ENCODE data around the gene DCAF11. TPM values are rescaled to one million over a fixed set of nuclear protein-coding genes. Genes with fewer than 3 reads are reported as not detected.
A peak's percentile ranks its signal among the peaks of the same experiment; 100 is the strongest.

DCAF11 gene
- total RNA-seq, 6 donors from 2014 or later, result 68.4 to 138 (median 95.0) TPM

DNA sequence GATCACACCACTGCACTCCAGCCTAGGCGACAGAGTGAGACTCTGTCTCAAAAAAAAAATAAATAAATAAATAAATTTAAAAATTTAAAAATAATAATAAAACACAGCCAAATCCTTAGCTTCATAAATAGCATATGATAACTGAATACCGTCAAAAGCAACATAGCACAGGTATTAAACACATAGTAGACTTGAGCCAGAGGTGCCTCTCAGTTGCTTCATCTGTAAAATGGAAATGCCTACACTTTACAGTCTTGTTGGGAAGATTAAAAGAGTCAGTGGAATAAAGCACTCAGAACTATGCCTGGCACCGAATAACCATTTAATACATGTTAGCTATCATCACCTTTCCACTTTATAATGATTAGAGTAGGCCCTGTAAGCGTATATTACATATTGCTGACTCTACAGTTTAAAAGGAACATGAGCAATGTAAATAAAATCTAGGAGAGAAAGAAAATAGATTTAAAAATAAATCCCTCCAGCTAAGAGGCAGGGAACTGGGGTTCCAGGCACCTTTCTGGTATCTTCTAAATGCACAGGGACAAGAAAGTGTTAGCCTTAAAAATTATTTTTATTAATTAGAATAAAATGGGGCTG, 7.8 kb upstream of the DCAF11 start:
- H3K4me1 ChIP-seq, result peaks cover 8 to 22% (median 12%) of the 10 kb centered on the region in 4 donors
- DNase-seq (no peak), ATAC-seq (ENCODE audit: low FRiP score in 2 of 2) (no peak)
- TF ChIP-seq, protein P1, sequence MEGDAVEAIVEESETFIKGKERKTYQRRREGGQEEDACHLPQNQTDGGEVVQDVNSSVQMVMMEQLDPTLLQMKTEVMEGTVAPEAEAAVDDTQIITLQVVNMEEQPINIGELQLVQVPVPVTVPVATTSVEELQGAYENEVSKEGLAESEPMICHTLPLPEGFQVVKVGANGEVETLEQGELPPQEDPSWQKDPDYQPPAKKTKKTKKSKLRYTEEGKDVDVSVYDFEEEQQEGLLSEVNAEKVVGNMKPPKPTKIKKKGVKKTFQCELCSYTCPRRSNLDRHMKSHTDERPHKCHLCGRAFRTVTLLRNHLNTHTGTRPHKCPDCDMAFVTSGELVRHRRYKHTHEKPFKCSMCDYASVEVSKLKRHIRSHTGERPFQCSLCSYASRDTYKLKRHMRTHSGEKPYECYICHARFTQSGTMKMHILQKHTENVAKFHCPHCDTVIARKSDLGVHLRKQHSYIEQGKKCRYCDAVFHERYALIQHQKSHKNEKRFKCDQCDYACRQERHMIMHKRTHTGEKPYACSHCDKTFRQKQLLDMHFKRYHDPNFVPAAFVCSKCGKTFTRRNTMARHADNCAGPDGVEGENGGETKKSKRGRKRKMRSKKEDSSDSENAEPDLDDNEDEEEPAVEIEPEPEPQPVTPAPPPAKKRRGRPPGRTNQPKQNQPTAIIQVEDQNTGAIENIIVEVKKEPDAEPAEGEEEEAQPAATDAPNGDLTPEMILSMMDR (IDR thresholded peaks at IDR 0.05), result no peak
- no peak for TF ChIP-seq POLR2A (IDR thresholded peaks at IDR 0.05)
- no peak for TF ChIP-seq EP300 (IDR thresholded peaks at IDR 0.05)
- TF ChIP-seq POLR2AphosphoS5 (IDR thresholded peaks at IDR 0.05), result no peak
- no peaks in the 10 kb centered on the region for H3K9me3 ChIP-seq
- no peak overlapping the region for H3K4me3 ChIP-seq
- H3K27ac ChIP-seq, result no peak overlapping the region
- 85 to 86% methylated on average over 4 of the region's 4 CpGs for WGBS, 2 donors
- H3K36me3 ChIP-seq, result peaks cover 0 to 16% (median 9%) of the 10 kb centered on the region in 4 donors
- H3K27me3 ChIP-seq, result no peaks in the 10 kb centered on the region

DNA sequence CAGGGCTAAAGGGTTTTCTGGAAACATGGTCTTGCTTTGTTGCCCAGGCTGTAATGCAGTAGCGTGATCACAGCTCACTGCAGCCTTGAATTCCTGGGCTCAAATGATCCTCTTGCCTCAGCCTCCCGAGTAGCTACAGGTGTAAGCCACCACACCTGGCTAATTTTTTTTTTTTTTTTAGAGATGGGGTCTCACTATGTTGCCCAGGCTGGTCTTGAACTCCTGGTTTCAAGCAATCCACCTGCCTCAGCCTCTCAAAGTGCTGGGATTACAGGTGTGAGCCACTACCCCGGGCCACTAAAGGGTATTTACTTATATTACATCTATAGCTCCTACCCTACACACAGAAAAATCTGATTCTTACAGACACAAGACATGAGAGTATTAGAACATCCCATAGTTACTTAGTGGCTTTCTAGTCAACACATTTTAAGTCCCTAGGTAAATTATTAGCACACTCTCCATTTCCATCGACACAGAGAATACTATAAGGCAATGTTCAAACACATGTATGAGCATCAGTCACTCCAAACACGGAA, 6.2 kb upstream of the DCAF11 start:
- H3K27me3 ChIP-seq, result no peaks in the 10 kb centered on the region
- H3K27ac ChIP-seq, result peak overlapping the region; percentile 18 to 63 (median 52)
- peaks cover 9 to 24% (median 15%) of the 10 kb centered on the region in 4 donors for H3K4me1 ChIP-seq

DNA sequence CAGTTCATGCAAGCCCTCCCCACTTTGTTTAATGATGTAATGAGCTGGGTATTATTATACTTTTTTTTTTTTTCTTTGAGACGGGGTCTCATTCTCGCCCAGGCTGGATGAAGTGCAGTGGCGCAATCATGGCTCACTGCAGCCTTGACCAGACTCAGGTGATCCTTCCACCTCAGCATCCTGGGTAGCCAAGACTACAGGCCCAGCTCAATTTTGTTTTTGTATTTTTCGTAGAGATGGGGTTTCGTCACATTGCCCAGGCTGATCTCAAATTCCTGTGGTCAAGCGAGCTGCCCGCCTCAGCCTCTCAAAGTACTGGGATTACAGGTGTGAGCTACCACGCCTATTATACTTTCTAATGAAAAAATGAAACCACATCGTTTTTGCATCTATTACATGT, 4.5 kb upstream of the DCAF11 start:
- H3K36me3 ChIP-seq, result no peaks in the 10 kb centered on the region
- no peak overlapping the region for H3K4me3 ChIP-seq
- no peak for TF ChIP-seq EP300 (IDR thresholded peaks at IDR 0.05)
- no peak for TF ChIP-seq POLR2AphosphoS5 (IDR thresholded peaks at IDR 0.05)
- TF ChIP-seq, protein P1 (IDR thresholded peaks at IDR 0.05), result no peak
- TF ChIP-seq POLR2A (IDR thresholded peaks at IDR 0.05), result no peak
- peak overlapping the region in 2 of 4 donors; percentile 10 to 18 for H3K27ac ChIP-seq
- H3K4me1 ChIP-seq, result peaks cover 9 to 26% (median 17%) of the 10 kb centered on the region in 4 donors
- H3K27me3 ChIP-seq, result no peaks in the 10 kb centered on the region
- no peaks in the 10 kb centered on the region for H3K9me3 ChIP-seq
- WGBS, 2 donors, result 64 to 76% methylated on average over 9 of the region's 9 CpGs
- no peak for ATAC-seq (ENCODE audit: low FRiP score in 2 of 2)
- DNase-seq, result peak in 1 of 2 donors; percentile 73

More for the DNA sequence above, 6.2 kb upstream of the DCAF11 start:
- 45 to 46% methylated on average over 5 of the region's 5 CpGs for WGBS, 2 donors
- DNase-seq (no peak), ATAC-seq (ENCODE audit: low FRiP score in 2 of 2) (no peak)
- Histone ChIP-seq H3K36me3 (peaks cover 0 to 8% (median 5%) of the 10 kb centered on the region in 4 donors), H3K4me3 (no peak overlapping the region), H3K9me3 (no peaks in the 10 kb centered on the region)
- TF ChIP-seq POLR2AphosphoS5 (IDR thresholded peaks at IDR 0.05), result no peak
- TF ChIP-seq EP300 (IDR thresholded peaks at IDR 0.05), result no peak
- TF ChIP-seq POLR2A (IDR thresholded peaks at IDR 0.05), result no peak
- TF ChIP-seq, protein P1 (IDR thresholded peaks at IDR 0.05), result no peak

DNA sequence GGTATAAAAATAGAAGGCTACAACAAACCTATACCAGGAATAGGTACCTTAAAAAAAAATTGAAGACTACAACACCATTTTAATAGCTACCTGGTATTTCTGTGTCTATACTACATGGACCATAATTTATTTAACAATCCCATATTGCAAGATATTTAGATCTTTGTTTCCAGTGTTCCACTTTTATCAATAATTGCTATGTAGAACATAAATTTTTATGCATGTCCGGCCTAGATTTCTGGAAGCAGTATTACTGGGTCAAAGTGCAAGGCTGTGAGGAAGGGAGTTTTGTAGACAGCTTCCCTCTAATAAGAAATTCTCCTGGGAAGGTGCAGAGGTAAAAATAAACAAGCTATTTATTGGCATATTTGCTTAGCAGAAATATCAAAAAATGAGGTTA, 4.1 kb upstream of the DCAF11 start:
- Histone ChIP-seq H3K4me1 (peaks cover 10 to 27% (median 19%) of the 10 kb centered on the region in 4 donors), H3K27ac (no peak overlapping the region), H3K4me3 (no peak overlapping the region), H3K36me3 (no peaks in the 10 kb centered on the region), H3K9me3 (no peaks in the 10 kb centered on the region), H3K27me3 (no peaks in the 10 kb centered on the region)
- TF ChIP-seq EP300 (IDR thresholded peaks at IDR 0.05) (no peak), POLR2A (IDR thresholded peaks at IDR 0.05) (no peak), POLR2AphosphoS5 (IDR thresholded peaks at IDR 0.05) (no peak)
- TF ChIP-seq, protein P1 (IDR thresholded peaks at IDR 0.05), result no peak
- DNase-seq (no peak), ATAC-seq (ENCODE audit: low FRiP score in 2 of 2) (no peak)
- 53 to 76% methylated on average over 1 of the region's 1 CpG for WGBS, 2 donors

Data from upper lobe of left lung (tissue), 6 donors.